Muscle layer of duodenum (tissue), 2 donors: ENCODE data around the gene RASGRP3.

Experiments
- H3K27ac ChIP-seq: one replicate; pipeline ENCODE4 v1.7.0; 2013; ENCODE audit warnings: mild to moderate bottlenecking, low read length
- H3K27me3 ChIP-seq: one replicate; pipeline ENCODE4 v1.7.0; 2013; ENCODE audit warnings: low read depth, mild to moderate bottlenecking, control low read depth, low read length
- H3K36me3 ChIP-seq, 2 donors: one replicate each; pipeline ENCODE4 v1.7.0; 2013; ENCODE audit warnings: low read length in 2 of 2, control low read depth in 1 of 2, mild to moderate bottlenecking in 1 of 2; ENCODE audit not compliant: insufficient read depth in 2 of 2, control insufficient read depth in 1 of 2
- H3K4me1 ChIP-seq, 2 donors: one replicate each; pipeline ENCODE4 v1.7.0; 2013; ENCODE audit warnings: low read length in 2 of 2, mild to moderate bottlenecking in 2 of 2, control low read depth in 1 of 2, moderate library complexity in 1 of 2; ENCODE audit not compliant: insufficient read depth in 2 of 2, control insufficient read depth in 1 of 2
- H3K4me3 ChIP-seq, 2 donors: one replicate each; pipeline ENCODE4 v1.7.0; 2013; ENCODE audit warnings: low read length in 2 of 2, low read depth in 1 of 2, mild to moderate bottlenecking in 1 of 2
- H3K9me3 ChIP-seq, 2 donors: one replicate each; pipeline ENCODE4 v1.7.0; 2013; ENCODE audit warnings: low read length in 2 of 2, control low read depth in 1 of 2, mild to moderate bottlenecking in 1 of 2; ENCODE audit not compliant: control insufficient read depth in 1 of 2
- donor health status: healthy.

The RASGRP3 gene

GRCh38 chr2:33476131-33476792, at the start of gene RASGRP3:
TSS of gene RASGRP3 (plus strand) at chr2:33476649. CDS start at chr2:33515137, 38,488 bp downstream.
- H3K4me3 ChIP-seq: peak within 1 kb of the TSS; percentile 87 to 90
- H3K36me3 ChIP-seq: no peaks in the 10 kb centered on the region
- peaks cover 4 to 7% of the 10 kb centered on the region in 2 donors for H3K4me1 ChIP-seq
- H3K27me3 ChIP-seq: no peaks in the 10 kb centered on the region
- H3K27ac ChIP-seq: peak within 1 kb of the TSS; percentile 92
- no peaks in the 10 kb centered on the region for H3K9me3 ChIP-seq

- H3K27ac ChIP-seq: no peak overlapping the region
Observed at GRCh38 chr2:33426666-33427231, 49.7 kb upstream of the RASGRP3 start.

DNA sequence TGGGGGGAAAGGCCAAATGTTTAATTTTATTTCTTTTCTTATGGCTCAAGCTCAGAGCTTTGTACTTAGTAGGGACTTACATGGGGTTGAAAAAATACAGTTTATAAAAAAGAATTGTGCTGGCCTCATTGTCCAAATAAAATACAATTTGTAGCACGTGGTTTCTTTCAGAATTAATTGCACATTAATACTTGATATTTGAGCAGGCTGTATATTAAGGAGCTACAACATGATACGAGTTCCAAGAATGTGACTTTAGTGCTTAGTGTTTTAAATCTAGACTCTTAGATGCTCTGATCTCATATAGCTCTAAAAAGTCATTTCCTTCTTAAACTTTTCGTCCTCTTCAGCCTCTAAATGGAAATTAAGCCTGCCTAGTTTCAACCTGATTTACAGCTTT, 46.4 kb upstream of the RASGRP3 start:
- no peaks in the 10 kb centered on the region for H3K36me3 ChIP-seq
- no peaks in the 10 kb centered on the region for H3K9me3 ChIP-seq
- H3K4me3 ChIP-seq: no peak overlapping the region
- H3K27ac ChIP-seq: no peak overlapping the region
- H3K4me1 ChIP-seq: no peaks in the 10 kb centered on the region
- H3K27me3 ChIP-seq: no peaks in the 10 kb centered on the region

More at GRCh38 chr2:33426666-33427231, 49.7 kb upstream of the RASGRP3 start:
- Histone ChIP-seq H3K4me3 (no peak overlapping the region), H3K27me3 (no peaks in the 10 kb centered on the region), H3K4me1 (no peaks in the 10 kb centered on the region), H3K36me3 (no peaks in the 10 kb centered on the region), H3K9me3 (no peaks in the 10 kb centered on the region)

DNA sequence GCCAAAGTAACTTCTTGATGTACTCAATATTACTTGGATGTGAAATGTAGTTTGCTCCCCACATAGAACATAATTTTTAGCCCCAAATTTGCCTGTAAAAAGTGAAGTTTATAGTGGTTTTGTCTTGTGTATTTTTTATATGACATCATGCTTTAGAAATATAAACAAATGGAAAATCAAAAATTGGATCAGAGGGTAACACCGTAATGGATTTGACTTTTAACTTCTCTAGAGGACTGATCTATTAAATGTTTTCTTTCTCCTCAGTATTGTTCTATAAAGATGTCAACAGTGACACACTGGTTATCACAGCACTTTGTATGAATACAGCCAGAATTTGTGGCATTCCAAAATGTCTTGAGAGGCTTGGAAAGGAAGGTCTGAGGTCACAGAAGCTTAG, 45.6 kb upstream of the RASGRP3 start:
- Histone ChIP-seq H3K27ac (no peak overlapping the region), H3K36me3 (no peaks in the 10 kb centered on the region)

GRCh38 chr2:33432871-33433270, 43.6 kb upstream of the RASGRP3 start:
- Histone ChIP-seq H3K4me1 (no peaks in the 10 kb centered on the region), H3K9me3 (no peaks in the 10 kb centered on the region), H3K27me3 (no peaks in the 10 kb centered on the region), H3K4me3 (no peak overlapping the region), H3K36me3 (no peaks in the 10 kb centered on the region), H3K27ac (no peak overlapping the region)

More for the DNA sequence above, 45.6 kb upstream of the RASGRP3 start:
- H3K4me1 ChIP-seq: no peaks in the 10 kb centered on the region
- no peaks in the 10 kb centered on the region for H3K27me3 ChIP-seq
- H3K4me3 ChIP-seq: no peak overlapping the region
- H3K9me3 ChIP-seq: no peaks in the 10 kb centered on the region

DNA sequence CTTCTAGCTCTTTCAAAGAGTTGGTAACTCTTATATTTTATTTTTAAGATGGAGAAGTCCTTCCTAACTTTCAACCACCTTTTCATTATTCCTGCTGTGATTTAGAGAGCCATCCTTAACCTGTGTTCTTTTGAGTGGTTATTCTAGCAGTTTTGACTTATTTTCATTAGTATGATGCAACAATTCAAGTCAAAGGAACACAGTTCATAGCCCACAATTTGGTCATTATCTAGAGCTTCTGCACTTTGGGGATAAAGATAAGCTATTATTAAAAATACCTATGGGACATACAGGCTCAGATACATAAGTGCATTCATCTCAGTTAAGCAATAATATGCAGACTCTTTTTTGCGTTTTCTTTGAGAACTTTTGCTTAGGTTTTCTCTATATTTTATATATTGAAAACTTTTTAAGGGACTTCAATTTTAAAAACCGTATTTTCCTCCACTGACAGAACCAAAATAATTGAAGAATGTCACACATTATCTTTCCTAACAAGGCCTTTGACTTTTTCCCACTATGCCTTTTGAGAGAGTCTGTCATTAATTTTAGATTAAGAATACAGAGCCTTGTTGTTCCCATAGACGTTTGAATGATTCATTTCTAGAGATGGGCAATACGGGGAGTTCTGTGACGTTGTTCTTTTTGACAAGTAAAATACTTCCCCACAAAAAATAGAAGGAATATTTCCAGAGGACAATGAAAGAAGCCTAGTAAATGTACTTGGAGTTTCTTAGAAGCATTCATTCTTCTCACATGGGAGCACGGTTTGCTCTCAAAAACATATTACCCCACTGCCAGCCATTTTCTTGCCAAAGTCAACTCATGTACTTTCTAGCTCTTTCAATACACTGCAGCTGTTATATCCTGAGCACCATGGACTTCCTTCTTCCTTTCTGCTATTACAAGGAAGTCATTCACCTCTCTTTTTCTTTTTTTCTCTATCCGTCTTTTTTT, 42.9 kb upstream of the RASGRP3 start:
- Histone ChIP-seq H3K4me1 (no peaks in the 10 kb centered on the region), H3K4me3 (no peak overlapping the region), H3K9me3 (no peaks in the 10 kb centered on the region), H3K27me3 (no peaks in the 10 kb centered on the region), H3K27ac (no peak overlapping the region), H3K36me3 (no peaks in the 10 kb centered on the region)

- no peak overlapping the region for H3K27ac ChIP-seq
- H3K27me3 ChIP-seq: no peaks in the 10 kb centered on the region
- H3K4me1 ChIP-seq: no peaks in the 10 kb centered on the region
- no peak overlapping the region for H3K4me3 ChIP-seq
- no peaks in the 10 kb centered on the region for H3K9me3 ChIP-seq
- H3K36me3 ChIP-seq: no peaks in the 10 kb centered on the region
Observed at GRCh38 chr2:33435518-33435917, 40.9 kb upstream of the RASGRP3 start.

DNA sequence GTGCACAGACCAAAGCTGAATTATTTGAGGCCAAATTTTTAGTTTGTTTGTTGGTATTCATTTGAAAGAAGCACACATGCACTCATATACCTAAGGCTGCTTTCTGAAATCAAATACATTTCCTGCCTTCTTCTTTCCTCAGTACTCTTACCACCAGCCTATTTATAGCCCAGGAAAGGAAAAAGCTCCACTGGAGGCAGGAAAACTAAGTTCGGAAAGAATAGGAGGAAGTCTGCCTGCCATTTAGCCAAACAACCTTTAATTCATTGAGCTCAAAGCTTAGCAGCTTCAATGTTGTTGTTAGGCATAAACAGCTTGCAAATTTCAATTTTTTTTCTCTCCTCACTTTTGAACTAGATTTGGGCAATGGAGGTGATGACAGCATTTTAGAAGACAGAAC, 40.4 kb upstream of the RASGRP3 start:
- H3K4me3 ChIP-seq: no peak overlapping the region
- H3K27ac ChIP-seq: no peak overlapping the region
- no peaks in the 10 kb centered on the region for H3K36me3 ChIP-seq
- H3K4me1 ChIP-seq: no peaks in the 10 kb centered on the region
- no peaks in the 10 kb centered on the region for H3K27me3 ChIP-seq
- no peaks in the 10 kb centered on the region for H3K9me3 ChIP-seq

DNA sequence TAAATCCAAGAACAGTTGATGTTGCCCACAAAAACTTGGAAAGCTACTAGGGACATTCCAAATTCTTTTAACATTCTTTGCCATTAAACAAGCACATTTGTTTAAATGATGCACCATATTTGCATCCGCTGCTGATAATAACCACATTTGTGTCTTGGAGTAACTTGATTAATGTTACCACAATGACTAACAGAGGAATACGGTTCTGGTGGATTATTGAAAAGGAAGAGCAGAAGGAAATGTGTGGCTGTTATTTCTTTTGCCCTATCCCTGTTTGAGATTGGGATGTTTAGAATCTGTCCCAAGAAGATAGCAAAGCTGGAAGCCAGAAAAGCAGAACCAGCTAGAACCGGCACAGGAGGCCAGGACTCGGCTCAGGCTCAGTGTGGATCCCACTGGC, 39.2 kb upstream of the RASGRP3 start:
- Histone ChIP-seq H3K4me1 (no peaks in the 10 kb centered on the region), H3K9me3 (no peaks in the 10 kb centered on the region), H3K36me3 (no peaks in the 10 kb centered on the region), H3K27me3 (no peaks in the 10 kb centered on the region), H3K27ac (no peak overlapping the region), H3K4me3 (no peak overlapping the region)

- no peak overlapping the region for H3K27ac ChIP-seq
- no peak overlapping the region for H3K4me3 ChIP-seq
- no peaks in the 10 kb centered on the region for H3K4me1 ChIP-seq
Observed at GRCh38 chr2:33437815-33438214, 38.6 kb upstream of the RASGRP3 start.

GRCh38 chr2:33441235-33441810, 35.1 kb upstream of the RASGRP3 start:
- Histone ChIP-seq H3K27ac (no peak overlapping the region), H3K4me1 (no peaks in the 10 kb centered on the region), H3K36me3 (no peaks in the 10 kb centered on the region), H3K27me3 (no peaks in the 10 kb centered on the region), H3K9me3 (no peaks in the 10 kb centered on the region), H3K4me3 (no peak overlapping the region)

More at GRCh38 chr2:33437815-33438214, 38.6 kb upstream of the RASGRP3 start:
- Histone ChIP-seq H3K36me3 (no peaks in the 10 kb centered on the region), H3K9me3 (no peaks in the 10 kb centered on the region), H3K27me3 (no peaks in the 10 kb centered on the region)
